ENCODE data around the gene PLA2G15.

PLA2G15 gene

DNA sequence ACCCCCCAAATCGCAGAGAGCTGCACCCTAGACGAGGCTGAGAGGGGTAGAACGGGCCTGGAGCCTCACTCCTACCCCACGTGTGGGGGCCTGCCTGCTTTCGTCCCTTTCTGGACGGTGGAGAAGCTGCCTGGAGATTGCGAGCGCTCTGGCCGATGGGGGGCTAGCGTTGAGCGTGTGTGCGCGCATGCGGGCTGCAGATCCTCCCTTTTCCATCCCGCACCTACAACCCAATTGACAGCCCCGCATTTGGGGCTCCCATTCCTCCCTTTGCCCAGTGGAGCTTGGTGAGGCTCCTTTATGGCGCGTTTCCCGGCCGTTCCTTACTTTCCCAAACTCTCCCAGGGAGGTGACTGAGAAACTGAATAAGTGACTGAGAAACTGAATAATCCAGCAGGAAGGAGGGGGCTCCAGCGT, 8.3 kb upstream of the PLA2G15 start:
- peaks cover 48% of the 10 kb centered on the region for H3K27me3 Mint-ChIP-seq (ENCODE audit: low read depth)
- H3K9me3 Mint-ChIP-seq, result no peaks in the 10 kb centered on the region
- TF ChIP-seq, protein P1, sequence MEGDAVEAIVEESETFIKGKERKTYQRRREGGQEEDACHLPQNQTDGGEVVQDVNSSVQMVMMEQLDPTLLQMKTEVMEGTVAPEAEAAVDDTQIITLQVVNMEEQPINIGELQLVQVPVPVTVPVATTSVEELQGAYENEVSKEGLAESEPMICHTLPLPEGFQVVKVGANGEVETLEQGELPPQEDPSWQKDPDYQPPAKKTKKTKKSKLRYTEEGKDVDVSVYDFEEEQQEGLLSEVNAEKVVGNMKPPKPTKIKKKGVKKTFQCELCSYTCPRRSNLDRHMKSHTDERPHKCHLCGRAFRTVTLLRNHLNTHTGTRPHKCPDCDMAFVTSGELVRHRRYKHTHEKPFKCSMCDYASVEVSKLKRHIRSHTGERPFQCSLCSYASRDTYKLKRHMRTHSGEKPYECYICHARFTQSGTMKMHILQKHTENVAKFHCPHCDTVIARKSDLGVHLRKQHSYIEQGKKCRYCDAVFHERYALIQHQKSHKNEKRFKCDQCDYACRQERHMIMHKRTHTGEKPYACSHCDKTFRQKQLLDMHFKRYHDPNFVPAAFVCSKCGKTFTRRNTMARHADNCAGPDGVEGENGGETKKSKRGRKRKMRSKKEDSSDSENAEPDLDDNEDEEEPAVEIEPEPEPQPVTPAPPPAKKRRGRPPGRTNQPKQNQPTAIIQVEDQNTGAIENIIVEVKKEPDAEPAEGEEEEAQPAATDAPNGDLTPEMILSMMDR (IDR thresholded peaks at IDR 0.05; ENCODE audit: unreplicated experiment in 3 of 3), result no peak
- peak overlapping the region; percentile 91 to 96 (median 95) for H3K27ac Mint-ChIP-seq
- H3K4me1 Mint-ChIP-seq, result peaks cover 16% of the 10 kb centered on the region
- H3K36me3 Mint-ChIP-seq (ENCODE audit: low read depth), result no peaks in the 10 kb centered on the region
- H3K4me3 Mint-ChIP-seq, result peak overlapping the region; percentile 86 to 90 (median 87)

DNA sequence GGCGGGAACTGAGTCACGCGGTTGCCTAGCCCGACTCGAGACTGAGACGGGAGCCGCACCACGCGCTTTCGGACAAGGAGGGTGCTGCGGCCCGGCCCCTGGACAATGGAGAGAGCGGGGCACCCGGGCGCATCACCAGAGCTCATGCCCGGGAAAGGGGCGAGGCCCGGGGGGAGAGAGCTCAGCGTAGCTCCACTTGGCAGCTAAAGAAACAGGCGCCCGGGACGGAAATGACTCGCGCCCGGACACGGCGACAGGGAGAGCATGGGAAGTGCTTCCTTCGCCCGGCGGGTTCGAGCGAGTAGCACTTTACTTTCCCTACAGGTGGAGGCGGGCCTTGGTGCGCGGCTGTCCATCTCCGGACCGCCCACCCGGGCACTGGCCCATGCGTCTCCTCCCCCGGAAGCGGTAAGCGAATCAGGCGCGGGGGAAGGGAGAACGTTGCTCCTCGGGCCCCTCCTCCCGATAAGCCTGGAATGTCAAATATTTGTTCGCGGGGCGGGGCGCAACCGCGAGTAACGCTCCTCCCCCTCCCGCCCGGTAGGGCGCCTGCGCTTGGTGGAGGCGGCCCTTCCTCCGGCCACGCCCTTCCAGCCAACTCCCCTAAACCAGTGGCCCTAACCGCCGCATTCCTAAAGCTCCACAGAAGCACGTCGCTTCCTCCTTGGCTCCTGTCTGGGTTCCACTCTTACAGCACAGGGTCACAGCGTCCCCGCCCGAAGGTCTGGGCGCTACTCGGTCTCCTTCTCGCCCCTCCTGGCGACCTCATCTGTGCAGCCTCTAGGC, 7.7 kb upstream of the PLA2G15 start:
- peaks cover 16% of the 10 kb centered on the region for H3K4me1 Mint-ChIP-seq
- H3K36me3 Mint-ChIP-seq (ENCODE audit: low read depth), result no peaks in the 10 kb centered on the region
- H3K4me3 Mint-ChIP-seq, result peak overlapping the region; percentile 86 to 90 (median 87)
- H3K27ac Mint-ChIP-seq, result peak overlapping the region; percentile 91 to 96 (median 95)
- H3K27me3 Mint-ChIP-seq (ENCODE audit: low read depth), result peaks cover 48% of the 10 kb centered on the region
- no peaks in the 10 kb centered on the region for H3K9me3 Mint-ChIP-seq
- TF ChIP-seq, protein P1 (IDR thresholded peaks at IDR 0.05; ENCODE audit: unreplicated experiment in 3 of 3), result no peak

DNA sequence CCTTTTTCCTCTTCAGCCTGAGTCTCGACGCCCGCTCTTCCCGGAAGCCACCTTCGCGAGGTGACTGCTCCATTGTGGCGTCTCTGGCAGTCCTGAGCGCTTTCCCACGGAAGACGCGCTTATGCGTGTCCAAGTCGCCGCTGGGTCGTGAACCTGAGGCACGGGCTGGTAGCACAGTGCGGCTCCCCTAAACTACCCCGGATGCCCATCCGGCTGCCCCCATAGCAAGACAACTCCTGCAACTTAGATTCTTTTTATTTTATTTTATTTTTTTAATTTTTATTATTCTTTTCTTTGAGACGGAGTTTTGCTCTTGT, 7.2 kb upstream of the PLA2G15 start:
- Mint-ChIP-seq H3K4me1 (peaks cover 16% of the 10 kb centered on the region), H3K4me3 (peak overlapping the region; percentile 86 to 90 (median 87)), H3K9me3 (no peaks in the 10 kb centered on the region), H3K27me3 (ENCODE audit: low read depth) (peaks cover 48% of the 10 kb centered on the region), H3K36me3 (ENCODE audit: low read depth) (no peaks in the 10 kb centered on the region), H3K27ac (peak overlapping the region; percentile 91 to 96 (median 95))
- TF ChIP-seq, protein P1 (IDR thresholded peaks at IDR 0.05; ENCODE audit: unreplicated experiment in 3 of 3), result no peak

DNA sequence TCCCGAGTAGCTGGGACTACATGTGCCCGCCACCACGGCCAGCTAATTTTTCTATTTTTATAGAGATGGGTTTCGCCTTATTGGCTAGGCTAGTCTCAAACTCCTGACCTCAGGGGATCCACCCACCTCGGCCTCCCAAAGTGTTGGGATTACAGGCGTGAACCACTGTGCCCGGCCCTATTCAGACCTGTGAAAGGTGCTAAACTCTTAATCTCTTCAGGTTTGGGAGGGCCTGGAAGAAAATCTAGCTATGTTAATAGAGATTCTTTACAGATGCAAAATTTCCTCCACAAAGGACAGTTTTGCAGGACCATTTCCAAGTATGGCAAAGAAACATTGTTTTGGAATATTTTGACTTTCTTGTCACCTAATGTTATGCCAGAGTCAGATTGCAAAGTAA, 3.1 kb upstream of the PLA2G15 start:
- Mint-ChIP-seq H3K27ac (no peak overlapping the region), H3K4me3 (peak overlapping the region; percentile 63 to 98 (median 77)), H3K9me3 (no peaks in the 10 kb centered on the region), H3K4me1 (peaks cover 17% of the 10 kb centered on the region), H3K27me3 (ENCODE audit: low read depth) (peaks cover 13% of the 10 kb centered on the region), H3K36me3 (ENCODE audit: low read depth) (no peaks in the 10 kb centered on the region)
- TF ChIP-seq, protein P1 (IDR thresholded peaks at IDR 0.05; ENCODE audit: unreplicated experiment in 3 of 3), result no peak

DNA sequence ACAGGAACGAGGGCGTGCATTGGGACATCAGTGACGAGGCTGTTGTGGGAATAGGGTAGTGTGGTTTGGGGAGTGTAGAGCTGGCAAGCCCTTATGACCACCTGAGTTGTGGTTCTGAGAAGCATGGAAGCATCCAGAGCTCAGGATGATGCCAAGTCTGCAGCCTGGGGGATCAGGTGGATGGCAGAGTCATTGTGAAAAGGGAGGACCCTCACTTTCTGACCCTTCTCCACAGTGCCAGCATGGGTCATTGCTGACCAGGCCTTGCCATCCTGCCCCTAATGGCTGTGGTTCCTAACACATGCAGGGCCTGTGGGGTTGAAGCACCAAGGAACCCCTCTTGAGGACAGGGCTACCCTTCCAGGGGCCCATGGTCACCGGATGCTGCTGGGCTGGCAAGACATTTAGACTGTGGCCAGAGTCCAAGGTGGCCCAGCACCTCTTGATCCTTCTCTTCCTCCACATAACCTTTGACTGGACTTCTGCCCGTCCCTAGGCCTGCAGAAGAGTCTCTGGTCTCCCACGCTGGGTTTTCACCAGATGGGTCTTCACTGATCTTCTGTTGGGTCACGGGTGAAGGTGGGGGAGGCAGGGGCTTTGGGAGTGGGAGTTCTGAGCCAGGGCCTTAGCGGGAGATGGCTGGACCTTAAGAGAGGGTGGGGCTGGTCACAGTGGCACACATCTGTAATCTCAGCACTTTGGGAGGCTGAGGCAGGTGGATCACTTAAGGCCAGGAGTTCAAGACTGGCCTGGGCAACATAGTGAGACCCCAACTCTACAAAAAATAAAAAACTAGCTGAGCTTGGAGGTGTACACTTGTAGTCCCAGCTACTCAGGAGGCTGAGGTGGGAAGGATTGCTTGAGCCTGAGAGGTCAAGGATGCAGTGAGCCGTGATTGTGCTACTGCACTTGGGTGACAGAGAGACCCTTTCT, 2.0 kb upstream of the PLA2G15 start:
- TF ChIP-seq, protein P1 (IDR thresholded peaks at IDR 0.05; ENCODE audit: unreplicated experiment in 3 of 3), result no peak
- H3K27me3 Mint-ChIP-seq (ENCODE audit: low read depth), result peaks cover 3% of the 10 kb centered on the region
- H3K9me3 Mint-ChIP-seq, result no peaks in the 10 kb centered on the region
- H3K4me1 Mint-ChIP-seq, result peaks cover 16% of the 10 kb centered on the region
- H3K27ac Mint-ChIP-seq, result no peak overlapping the region
- peak overlapping the region; percentile 95 to 98 (median 98) for H3K4me3 Mint-ChIP-seq
- no peaks in the 10 kb centered on the region for H3K36me3 Mint-ChIP-seq (ENCODE audit: low read depth)
